Activated CD8-positive, alpha-beta memory T cell treated with anti-CD3 and anti-CD28 coated beads for 1 hour (primary cell): Measurements from ENCODE around the gene GOLT1A.

Source experiments
- DNase-seq, 2 donors: peaks; one replicate each; pipeline ENCODE4 v3.0.0-alpha.2; 2020; ENCODE audit warnings: low read depth in 1 of 2; ENCODE audit errors: extremely low read depth in 1 of 2

The GOLT1A gene, protein sequence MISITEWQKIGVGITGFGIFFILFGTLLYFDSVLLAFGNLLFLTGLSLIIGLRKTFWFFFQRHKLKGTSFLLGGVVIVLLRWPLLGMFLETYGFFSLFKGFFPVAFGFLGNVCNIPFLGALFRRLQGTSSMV

GRCh38 chr1:204213668-204214662 lies at the start of gene GOLT1A:
GOLT1A (minus strand) TSS chr1:204213988; CDS start chr1:204213906, 82 bp downstream.
- DNase-seq, result peak in 1 of 2 donors; percentile 7

GRCh38 chr1:204263254-204263910 lies 49.6 kb upstream of the GOLT1A start:
- DNase-seq, result no peak

GRCh38 chr1:204262506-204263253 lies 48.9 kb upstream of the GOLT1A start:
- no peak for DNase-seq

GRCh38 chr1:204261746-204262505 lies 48.1 kb upstream of the GOLT1A start:
- DNase-seq, result no peak

DNA sequence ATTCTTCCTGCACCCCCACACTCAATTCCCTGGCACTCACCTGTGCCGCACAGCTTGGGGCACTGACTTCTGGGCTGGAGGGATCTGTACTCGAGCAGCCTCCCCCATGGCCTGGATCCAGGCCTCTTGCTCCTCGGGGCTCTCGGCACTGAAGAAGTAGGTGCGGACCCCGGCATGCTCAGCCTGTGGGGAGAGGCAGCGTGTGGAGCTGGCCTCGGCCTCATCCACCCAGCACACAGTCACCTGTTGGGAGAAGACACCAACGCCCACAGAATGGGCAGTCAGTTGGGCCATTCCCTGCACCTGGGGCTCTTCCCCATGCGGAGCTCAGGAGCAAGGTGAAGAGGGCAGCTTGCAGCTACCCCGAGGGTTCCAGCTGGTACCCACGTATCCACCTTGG lies 47.5 kb upstream of the GOLT1A start:
- no peak for DNase-seq

DNA sequence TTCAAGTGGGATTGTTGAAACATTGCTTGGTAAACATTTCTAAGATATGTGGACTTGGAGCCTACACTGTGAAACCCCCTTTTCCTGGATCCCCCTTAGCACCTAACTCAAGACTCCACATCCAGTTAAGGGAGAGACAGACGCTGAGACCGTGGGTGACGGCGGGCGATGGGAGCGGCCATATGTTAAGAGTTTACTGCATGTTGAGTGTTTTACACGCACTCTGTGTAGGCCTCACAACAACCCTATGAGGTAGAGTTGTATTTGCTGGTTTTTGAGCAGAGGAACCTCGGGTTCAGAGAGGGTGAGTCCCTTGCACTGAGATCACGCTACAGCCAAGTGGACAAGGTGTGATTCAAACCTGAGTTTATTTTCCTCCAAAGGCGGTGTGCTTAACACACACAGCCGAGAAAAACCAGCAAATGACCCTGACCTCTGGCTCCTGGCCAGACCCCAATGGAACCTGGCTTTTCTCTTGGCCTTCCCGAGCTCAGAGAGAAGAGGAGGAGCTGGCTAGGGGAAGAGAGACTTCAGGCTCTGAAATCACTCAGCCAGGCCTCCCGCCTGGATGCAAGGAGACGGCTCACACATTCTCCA lies 46.9 kb upstream of the GOLT1A start:
- no peak for DNase-seq

GRCh38 chr1:204259782-204260181 lies 46.0 kb upstream of the GOLT1A start:
- DNase-seq, result no peak

DNA sequence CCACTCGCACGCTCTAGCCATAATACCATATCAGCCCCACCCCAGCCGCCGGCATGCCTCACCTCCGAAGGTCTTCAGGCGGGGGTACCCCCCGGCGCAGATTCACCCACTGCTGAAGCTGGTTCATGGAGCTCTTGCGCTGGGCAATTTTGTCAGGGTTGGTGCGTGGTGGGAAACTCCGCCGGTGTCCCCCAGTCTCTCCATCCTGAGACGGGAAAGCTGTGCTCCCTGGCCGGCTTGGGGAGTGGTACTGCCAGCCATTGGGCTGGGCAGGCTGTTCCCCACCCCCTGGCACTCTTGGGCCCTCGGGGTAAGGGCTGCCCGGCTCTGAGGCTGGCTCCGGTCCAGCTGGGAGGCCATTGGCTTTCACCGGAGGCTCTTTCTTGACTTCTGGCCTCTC lies 45.4 kb upstream of the GOLT1A start:
- no peak for DNase-seq

DNA sequence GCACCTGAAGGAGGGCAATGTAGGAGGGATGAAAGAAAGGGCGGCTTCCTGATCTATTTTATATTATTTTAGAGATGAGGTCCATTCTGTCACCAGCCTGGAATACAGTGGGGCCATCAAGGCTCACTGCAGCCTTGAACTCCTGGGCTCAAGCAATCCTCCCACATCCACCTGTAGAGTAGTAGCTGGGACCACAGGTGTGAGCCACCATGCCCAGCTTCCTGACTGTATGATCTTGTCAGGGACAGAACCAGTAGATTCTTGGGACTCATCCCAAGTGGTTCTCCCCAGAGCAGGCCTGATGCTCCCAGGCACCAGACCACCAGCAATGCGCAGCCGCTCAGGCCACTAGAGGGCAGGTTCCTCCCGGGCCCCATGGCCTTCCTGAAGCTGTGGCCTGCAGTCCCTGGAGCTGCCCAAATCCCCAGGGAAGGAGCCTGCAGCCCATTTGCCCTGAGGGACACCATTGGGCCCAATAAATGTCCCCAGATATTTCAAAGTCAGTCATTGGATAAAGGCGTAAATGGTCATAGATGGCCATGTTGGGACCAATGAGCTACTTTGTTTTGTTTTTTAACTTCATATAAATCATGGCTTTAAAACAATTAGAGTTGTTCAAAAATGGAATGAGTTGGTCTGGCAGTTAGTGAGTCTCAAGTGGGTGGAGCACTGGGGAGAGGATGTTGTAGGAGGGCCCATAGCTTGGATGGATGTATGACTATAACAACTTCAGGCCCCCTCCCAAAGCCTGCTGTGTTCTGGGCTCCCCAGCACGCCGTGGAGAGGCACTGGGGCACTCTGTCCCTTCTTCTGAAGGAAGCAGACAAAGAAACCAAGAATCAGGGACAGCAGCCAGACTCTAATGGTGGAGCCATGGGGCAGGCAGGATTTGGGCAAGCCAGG lies 44.7 kb upstream of the GOLT1A start:
- no peak for DNase-seq

GRCh38 chr1:204257446-204257845 lies 43.7 kb upstream of the GOLT1A start:
- no peak for DNase-seq

- no peak for DNase-seq
These were observed 42.7 kb upstream of the GOLT1A start for GRCh38 chr1:204256531-204256930.

- DNase-seq, result no peak
These were observed 42.2 kb upstream of the GOLT1A start for GRCh38 chr1:204255966-204256365.

DNA sequence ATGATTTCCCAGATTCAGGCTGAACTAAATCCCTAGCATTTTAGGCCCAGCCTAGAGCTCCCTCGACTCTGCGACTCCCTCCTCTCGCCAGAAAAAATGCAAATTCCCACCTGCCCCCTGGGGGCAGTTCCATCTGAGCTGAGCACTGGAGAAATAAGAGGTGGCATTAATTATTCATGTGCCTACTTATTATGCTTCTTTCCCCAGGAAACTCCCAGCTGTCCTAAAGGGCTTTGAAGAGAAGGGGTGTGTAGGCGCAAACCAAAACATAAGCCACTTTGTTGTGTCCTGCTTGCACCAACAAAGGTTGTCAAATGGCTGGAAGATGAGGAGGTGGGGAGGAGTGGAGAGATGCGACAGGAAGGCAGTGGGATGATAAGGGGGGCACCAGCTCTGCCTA lies 41.4 kb upstream of the GOLT1A start:
- DNase-seq, result no peak

- DNase-seq, result no peak
These were observed 40.4 kb upstream of the GOLT1A start for GRCh38 chr1:204254031-204254661.

DNA sequence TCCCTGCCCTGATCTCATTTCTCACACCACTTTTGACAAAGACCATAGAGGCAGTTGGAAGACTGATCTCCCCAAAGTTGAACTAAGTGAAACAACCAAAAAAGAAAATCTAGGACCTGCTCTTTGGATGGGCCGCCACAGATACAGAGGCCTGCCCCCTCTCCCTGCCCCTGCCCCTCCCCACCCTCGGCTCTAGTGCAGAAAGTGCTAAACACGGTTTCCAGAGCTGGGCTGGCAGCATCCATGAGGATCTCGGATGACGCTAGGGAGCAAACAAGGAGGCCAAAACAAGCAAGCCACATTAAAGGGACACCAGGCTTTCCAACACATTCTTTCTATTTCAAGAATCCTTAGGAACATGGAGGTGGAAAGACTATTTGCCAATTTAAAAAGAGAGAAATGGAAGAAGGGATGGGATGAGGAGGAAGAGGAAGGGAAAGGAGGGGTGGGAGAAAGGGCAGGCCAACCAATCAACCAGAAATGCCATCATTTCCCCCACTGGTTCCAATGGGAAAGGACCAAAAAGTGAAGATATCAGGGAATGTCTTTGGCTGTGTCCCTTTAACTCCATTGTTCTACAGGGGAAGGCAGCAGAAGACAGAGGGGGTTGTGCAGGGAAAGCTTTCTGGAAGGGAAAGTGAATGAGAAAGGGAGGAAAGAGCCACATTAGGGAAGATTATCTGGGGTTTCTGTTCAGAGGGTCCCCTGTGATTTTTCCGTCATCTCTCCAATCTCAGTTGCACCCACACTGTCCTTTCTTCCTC lies 38.3 kb upstream of the GOLT1A start:
- no peak for DNase-seq

DNA sequence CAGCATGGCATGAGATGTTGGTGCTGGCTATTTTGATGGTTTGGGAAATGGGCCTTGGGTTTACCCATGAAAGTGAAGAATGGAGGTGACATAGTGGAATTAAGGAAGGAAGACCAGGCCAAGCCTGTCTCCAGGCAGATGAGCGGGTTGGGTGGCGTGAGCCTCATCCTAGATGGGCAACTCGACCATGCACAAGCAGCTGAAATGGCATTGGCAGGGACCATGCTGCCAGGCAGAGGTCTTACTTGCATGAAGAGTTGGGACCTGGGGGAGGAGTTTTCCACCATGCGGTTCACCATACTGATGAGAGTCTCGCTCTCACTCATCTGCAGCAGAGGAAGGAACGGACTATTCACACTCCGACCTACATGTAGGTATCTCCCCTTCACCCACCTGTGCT lies 37.5 kb upstream of the GOLT1A start:
- DNase-seq, result no peak

DNA sequence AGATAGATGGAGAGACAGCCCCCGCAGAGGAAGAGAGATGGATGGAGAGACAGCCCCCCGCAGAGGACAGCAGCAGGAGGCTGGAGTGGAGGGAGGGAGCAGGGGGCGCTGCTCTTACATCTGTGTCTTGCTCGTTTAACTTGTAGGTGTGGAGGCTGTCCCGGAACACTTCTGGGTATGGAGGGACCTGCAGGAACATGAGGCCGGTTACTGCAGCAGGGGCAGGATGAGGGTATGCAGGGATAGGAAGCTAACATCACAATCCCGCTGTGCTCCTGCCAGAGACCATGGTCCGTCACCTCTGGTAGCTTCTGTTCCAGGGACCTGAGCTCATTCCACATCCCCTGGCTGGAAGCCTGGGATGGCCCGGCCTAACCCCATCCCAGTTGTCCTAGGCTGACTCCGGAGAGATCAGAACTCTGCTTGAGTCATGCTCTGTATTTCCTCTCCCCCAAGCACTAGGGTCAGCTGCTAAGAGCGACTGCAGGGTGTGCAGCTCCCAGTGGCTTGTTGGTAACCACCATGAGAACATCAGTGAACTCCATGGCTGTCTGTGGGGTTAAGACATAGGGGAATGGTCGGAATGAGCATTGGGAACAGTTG lies 36.7 kb upstream of the GOLT1A start:
- no peak for DNase-seq
